DND-41 (cell line): ENCODE measurements around the gene GATB.

Experiments used
- EZH2 ChIP-seq: IDR thresholded peaks from 3 replicates; pipeline ENCODE4 v1.6.1; 2012; ENCODE audit warnings: borderline replicate concordance, low read depth, mild to moderate bottlenecking, moderate library complexity, low read length, inconsistent platforms; ENCODE audit not compliant: severe bottlenecking
- TF ChIP-seq, protein P1 (sequence below): IDR thresholded peaks from 2 replicates; pipeline ENCODE4 v1.5.1; 2012; ENCODE audit warnings: borderline replicate concordance, low read length, moderate library complexity, mild to moderate bottlenecking; ENCODE audit not compliant: poor library complexity, severe bottlenecking; ENCODE audit errors: extremely low read depth

DNA sequence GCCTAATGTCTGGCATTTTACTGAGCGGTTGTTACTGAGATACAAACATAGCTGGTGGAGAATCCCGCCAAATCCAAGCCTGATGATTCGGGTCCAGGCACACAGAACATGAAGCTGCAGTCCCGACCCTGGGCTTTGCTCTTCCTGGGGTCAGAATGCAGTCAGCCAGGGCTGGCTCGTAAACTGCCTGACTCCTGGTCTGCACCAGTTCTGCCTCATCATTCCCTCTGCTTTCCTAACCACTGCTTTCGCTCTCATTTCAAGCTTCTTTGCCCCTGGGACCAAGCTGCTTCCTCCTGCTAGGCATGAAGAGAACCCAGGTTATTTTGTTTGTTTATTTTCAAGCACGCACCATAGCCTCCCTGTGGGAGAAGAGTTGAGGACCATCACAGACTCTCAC is 39.3 kb downstream of the GATB start:
- TF ChIP-seq, protein P1, sequence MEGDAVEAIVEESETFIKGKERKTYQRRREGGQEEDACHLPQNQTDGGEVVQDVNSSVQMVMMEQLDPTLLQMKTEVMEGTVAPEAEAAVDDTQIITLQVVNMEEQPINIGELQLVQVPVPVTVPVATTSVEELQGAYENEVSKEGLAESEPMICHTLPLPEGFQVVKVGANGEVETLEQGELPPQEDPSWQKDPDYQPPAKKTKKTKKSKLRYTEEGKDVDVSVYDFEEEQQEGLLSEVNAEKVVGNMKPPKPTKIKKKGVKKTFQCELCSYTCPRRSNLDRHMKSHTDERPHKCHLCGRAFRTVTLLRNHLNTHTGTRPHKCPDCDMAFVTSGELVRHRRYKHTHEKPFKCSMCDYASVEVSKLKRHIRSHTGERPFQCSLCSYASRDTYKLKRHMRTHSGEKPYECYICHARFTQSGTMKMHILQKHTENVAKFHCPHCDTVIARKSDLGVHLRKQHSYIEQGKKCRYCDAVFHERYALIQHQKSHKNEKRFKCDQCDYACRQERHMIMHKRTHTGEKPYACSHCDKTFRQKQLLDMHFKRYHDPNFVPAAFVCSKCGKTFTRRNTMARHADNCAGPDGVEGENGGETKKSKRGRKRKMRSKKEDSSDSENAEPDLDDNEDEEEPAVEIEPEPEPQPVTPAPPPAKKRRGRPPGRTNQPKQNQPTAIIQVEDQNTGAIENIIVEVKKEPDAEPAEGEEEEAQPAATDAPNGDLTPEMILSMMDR: no peak
- TF ChIP-seq EZH2: no peak
